Measurements from ENCODE around the gene ABR.

- TF ChIP-seq, protein P1, sequence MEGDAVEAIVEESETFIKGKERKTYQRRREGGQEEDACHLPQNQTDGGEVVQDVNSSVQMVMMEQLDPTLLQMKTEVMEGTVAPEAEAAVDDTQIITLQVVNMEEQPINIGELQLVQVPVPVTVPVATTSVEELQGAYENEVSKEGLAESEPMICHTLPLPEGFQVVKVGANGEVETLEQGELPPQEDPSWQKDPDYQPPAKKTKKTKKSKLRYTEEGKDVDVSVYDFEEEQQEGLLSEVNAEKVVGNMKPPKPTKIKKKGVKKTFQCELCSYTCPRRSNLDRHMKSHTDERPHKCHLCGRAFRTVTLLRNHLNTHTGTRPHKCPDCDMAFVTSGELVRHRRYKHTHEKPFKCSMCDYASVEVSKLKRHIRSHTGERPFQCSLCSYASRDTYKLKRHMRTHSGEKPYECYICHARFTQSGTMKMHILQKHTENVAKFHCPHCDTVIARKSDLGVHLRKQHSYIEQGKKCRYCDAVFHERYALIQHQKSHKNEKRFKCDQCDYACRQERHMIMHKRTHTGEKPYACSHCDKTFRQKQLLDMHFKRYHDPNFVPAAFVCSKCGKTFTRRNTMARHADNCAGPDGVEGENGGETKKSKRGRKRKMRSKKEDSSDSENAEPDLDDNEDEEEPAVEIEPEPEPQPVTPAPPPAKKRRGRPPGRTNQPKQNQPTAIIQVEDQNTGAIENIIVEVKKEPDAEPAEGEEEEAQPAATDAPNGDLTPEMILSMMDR (IDR thresholded peaks at IDR 0.05) = no peak
- TF ChIP-seq POLR2A (IDR thresholded peaks at IDR 0.05) = no peak
These were observed 89.2 kb downstream of the ABR start for GRCh38 chr17:1090465-1091189.

Measured in right lobe of liver (tissue), 4 donors.